Measurements from ENCODE around the gene STX10. TPM values are rescaled to one million over a fixed set of nuclear protein-coding genes. Genes with fewer than 3 reads are reported as not detected.

STX10 gene
- total RNA-seq, 1 donor from 2014 or later: 78.1 TPM

DNA sequence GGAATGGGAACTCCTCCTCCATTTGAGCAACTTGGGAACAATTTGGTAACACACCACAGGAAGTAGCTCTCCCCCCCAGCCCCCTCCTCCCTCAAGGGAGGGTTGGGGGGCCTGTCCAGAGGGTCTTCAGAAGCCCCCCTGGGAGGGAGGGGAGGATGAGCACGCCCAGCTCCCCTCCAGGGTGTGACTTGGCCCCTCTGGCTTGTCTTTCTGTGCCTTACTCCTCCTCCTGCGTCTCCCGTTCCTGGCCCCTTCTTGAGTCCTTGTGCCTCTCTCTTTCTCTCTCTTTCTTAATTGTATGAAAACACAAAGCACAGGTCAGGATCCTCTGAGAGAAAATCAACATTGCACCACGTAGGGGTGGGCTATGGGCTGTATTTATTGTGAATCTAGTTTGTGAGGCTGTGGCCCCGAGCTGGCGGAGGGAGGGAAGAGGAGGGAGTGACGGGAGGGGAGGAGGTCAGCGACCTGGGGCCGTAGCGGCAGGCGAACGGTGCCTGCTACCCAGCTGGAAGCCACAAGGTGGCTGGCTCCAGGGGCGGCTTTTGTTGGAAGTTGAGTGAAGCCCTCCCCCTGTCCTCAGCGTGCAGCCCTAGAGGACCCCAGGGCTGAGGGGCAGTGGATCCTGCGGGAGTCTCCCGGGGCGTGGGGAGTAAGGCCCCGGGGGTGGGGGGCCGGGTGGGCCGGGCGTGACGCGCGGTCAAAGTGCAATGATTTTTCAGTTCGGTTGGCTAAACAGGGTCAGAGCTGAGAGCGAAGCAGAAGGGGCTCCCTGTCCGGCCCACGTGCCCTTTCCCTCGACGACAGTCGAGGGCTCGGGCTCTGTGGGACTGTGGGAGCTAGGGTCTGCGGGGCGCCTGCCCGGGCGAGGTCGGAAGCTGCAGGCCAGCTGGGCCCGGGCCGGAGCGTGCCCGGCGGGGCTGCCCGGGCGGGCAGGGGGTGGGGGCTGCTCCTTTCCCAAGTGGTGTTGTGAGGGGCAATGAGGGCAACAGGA, 53.9 kb downstream of the STX10 start:
- Mint-ChIP-seq H3K27ac (peak overlapping the region; percentile 73), H3K9me3 (no peaks in the 10 kb centered on the region), H3K36me3 (ENCODE audit: low read depth) (peaks cover 6% of the 10 kb centered on the region), H3K27me3 (ENCODE audit: insufficient read depth) (peaks cover 22% of the 10 kb centered on the region), H3K4me3 (peak overlapping the region; percentile 71), H3K4me1 (ENCODE audit: low read depth) (peaks cover 21% of the 10 kb centered on the region)
- intact Hi-C loops (cut with micrococcal nuclease): loop anchor here (5.0 kb wide), 1 partner anchor 259 kb away; the partner anchor contains the start of gene MAST1
- DNase-seq (ENCODE audit: low spot score): no peak

DNA sequence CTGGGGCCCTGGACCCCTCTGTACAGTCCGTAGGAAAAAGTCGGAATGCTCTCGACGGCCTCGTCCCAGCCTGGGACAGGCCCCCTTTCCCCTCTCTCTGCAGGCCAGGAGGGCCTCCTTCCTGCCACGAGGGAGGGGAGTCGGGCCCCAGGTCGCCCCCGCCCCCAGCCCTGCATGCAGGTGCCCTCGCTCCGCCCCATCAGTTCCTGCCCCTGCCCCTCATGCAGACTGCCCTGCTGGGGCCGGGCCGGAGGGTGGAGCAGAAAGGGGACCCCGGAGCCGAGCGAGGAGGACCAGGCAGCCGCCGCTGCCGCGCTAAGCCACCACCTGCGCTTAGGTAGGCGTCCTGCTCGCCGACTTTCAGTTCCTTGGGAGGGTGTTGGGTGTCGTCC, 54.8 kb downstream of the STX10 start:
- Mint-ChIP-seq H3K4me3 (no peak overlapping the region), H3K4me1 (ENCODE audit: low read depth) (peaks cover 20% of the 10 kb centered on the region), H3K27ac (no peak overlapping the region), H3K27me3 (ENCODE audit: insufficient read depth) (peaks cover 22% of the 10 kb centered on the region), H3K9me3 (no peaks in the 10 kb centered on the region), H3K36me3 (ENCODE audit: low read depth) (peaks cover 6% of the 10 kb centered on the region)
- DNase-seq (ENCODE audit: low spot score): no peak
- intact Hi-C loops (cut with micrococcal nuclease): loop anchor here (5.0 kb wide), 1 partner anchor 258 kb away; the partner anchor contains the start of gene MAST1

- intact Hi-C loops (cut with micrococcal nuclease): loop anchor here (1.0 to 5.0 kb wide), 2 partner anchors 117 to 258 kb away; partner anchors contain the start of gene MAST1
- no peak for DNase-seq (ENCODE audit: low spot score)
- Mint-ChIP-seq H3K36me3 (ENCODE audit: low read depth) (peaks cover 2% of the 10 kb centered on the region), H3K4me1 (ENCODE audit: low read depth) (peaks cover 15% of the 10 kb centered on the region), H3K27ac (no peak overlapping the region), H3K4me3 (no peak overlapping the region), H3K27me3 (ENCODE audit: insufficient read depth) (peaks cover 22% of the 10 kb centered on the region), H3K9me3 (no peaks in the 10 kb centered on the region)
Measured at GRCh38 chr19:13094771-13095392, 55.3 kb downstream of the STX10 start.

GRCh38 chr19:13094106-13094504, 56.1 kb downstream of the STX10 start:
- Mint-ChIP-seq H3K27ac (no peak overlapping the region), H3K4me3 (no peak overlapping the region), H3K9me3 (no peaks in the 10 kb centered on the region), H3K4me1 (ENCODE audit: low read depth) (peaks cover 12% of the 10 kb centered on the region), H3K36me3 (ENCODE audit: low read depth) (peaks cover 1% of the 10 kb centered on the region), H3K27me3 (ENCODE audit: insufficient read depth) (peaks cover 21% of the 10 kb centered on the region)
- no peak for DNase-seq (ENCODE audit: low spot score)
- intact Hi-C loops (cut with micrococcal nuclease): loop anchor here (1.0 kb wide), 1 partner anchor 116 kb away; no protein-coding TSS in a partner anchor

Other genes starting within 250 kb of the STX10 start
- 1.9 and 4.1 TPM in 2 replicates for gene SYCE2, start 231.1 kb downstream of the STX10 start, total RNA-seq
- 217 and 220 TPM in 2 replicates for gene FARSA, start 216.7 kb downstream of the STX10 start, total RNA-seq
- 913 and 933 TPM in 2 replicates for gene CALR, start 211.8 kb downstream of the STX10 start, total RNA-seq
- gene RAD23A, start 204.5 kb downstream of the STX10 start, total RNA-seq: 197 and 202 TPM in 2 replicates
- gene GADD45GIP1, start 193.2 kb downstream of the STX10 start, total RNA-seq: 32.1 and 33.2 TPM in 2 replicates
- gene DAND5, start 180.8 kb downstream of the STX10 start, total RNA-seq: 0.10 TPM in 2 replicates
- gene NFIX, start 154.9 kb downstream of the STX10 start, total RNA-seq: 4.5 and 8.0 TPM in 2 replicates
- gene LYL1, start 47.5 kb downstream of the STX10 start, total RNA-seq: 2.4 and 2.5 TPM in 2 replicates
- gene TRMT1, start 33.6 kb downstream of the STX10 start, total RNA-seq: 154 and 157 TPM in 2 replicates
- gene NACC1, start 32.1 kb downstream of the STX10 start, total RNA-seq: 124 TPM in 2 replicates
- 173 and 175 TPM in 2 replicates for gene IER2, start within 50 bp of the STX10 start, total RNA-seq